GM23248 (cell line): Measurements from ENCODE around the gene PKD1L1.

Source experiments
- EZH2 ChIP-seq: fragments of 200-600 bp; sonication (generic); IDR thresholded peaks from 2 replicates; pipeline ENCODE4 v1.6.1; 2018; ENCODE audit warnings: antibody characterized with exemption, mild to moderate bottlenecking; ENCODE audit not compliant: insufficient read depth, poor library complexity, severe bottlenecking
- EZH2phosphoT487 ChIP-seq: fragments of 200-600 bp; sonication (generic); IDR thresholded peaks from 2 replicates; pipeline ENCODE4 v1.6.1; 2018; ENCODE audit warnings: antibody characterized with exemption, moderate library complexity, mild to moderate bottlenecking, low read depth; ENCODE audit not compliant: insufficient read depth

- TF ChIP-seq EZH2 (no peak), EZH2phosphoT487 (no peak)
Observed at GRCh38 chr7:47954231-47954911, 6.1 kb upstream of the PKD1L1 start.
